Measurements from ENCODE around the gene SARDH.

Gene SARDH

DNA sequence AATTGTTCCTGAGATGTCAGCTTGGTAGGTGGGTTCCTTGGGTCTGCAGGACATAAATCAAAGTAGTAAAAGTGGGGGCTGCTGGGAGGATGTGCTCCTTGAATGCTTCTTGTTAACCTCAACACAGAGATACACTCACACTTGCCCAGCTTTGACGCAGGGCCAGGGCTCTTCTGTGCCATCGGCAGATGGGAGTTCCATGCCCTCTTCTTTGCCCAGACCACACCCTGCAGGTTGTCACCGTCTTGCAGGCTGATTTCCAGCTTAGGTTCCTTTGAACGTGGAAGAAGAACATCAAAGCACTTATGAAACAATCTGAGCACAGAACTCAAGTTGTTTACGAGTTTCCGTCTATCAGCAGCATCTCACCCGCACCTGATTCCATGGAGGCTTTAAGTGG, 91.0 kb downstream of the SARDH start:
- no peak for DNase-seq (ENCODE audit: low spot score)

DNA sequence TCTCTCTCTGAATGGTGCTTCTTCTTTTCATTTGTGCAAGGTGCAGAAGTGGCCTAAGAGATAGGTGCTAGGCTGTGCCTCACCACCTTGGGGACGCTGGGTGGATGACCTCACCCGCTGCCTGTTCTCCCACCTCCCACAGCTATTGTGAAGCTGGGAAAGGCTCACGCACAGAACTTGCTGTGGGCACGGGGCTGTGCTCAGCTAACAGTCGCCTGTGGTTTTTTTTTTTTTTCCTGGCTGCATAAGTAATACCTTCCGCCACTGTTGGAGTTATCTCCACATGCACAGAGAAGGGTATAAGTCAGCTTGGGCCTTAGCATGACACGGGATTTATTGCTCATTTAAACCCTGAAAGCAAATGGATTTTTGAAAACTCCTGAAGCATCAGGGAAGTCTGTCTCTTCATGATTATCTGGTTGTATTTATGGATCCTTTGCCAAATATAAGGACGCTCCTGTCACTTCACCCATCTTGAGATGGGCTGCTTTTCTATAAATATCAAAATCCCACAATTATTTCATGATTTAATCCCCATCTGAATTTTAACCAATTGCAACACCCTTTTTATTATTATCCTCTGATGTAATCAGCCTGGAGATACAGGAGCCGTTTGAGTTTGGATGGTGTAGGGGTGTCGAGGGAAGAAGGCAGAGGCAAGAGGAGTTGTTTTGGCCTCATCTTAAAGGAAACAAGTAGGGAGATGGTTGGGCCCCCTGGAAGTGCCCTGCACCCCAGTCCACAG, 93.0 kb downstream of the SARDH start:
- DNase-seq (ENCODE audit: low spot score): no peak

DNA sequence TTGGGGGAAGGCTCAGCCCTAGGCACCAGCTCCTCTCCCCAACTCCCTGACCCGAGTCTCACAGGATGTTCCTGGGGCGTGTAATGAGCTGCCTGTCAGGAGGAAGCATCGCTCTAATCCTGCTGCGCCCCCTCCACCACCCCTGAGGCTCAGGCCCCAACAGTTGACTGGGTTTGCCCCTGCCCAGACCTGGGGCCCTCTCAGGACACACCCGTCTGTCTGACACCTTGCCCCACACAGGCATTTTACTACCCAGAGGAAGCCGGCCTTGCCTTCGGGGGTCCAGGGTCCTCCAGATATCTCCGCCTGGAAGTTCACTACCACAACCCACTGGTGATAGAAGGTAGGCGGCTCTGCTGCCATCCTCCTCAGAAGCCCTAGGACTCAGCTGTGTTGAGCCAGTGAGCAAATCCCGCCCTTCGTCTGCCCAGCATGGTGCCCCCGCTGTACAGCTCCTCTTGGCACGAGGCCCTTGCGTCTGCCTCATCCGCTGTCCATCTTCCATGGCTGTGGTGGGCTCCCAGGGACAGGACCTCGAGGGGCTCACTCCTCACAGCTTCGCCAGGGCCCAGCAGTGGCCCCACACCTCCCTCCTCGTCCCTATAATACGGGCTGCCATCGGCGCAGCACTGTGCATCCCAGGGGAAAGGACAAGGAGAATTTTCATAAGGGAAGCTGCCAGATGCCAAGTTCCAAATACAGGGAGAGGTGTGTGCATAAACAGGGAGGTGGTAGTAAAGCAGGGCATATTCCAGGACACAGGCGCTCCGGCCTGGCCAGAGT, 94.0 kb downstream of the SARDH start:
- no peak for DNase-seq (ENCODE audit: low spot score)

DNA sequence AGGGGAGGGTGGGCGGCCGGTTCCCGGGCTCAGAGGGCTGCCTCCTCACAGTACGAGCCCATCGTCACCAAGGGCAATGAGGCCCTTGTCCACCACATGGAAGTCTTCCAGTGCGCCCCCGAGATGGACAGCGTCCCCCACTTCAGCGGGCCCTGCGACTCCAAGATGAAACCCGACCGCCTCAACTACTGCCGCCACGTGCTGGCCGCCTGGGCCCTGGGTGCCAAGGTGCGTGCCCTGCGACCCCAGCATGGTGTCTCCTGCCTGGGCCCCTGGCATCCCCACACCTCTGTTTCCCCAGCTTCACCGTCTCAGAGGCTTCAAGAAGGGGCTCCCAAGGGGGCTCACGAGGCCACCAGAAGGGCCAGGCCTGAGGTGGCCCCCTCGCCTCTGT, 94.8 kb downstream of the SARDH start:
- no peak for DNase-seq (ENCODE audit: low spot score)

DNA sequence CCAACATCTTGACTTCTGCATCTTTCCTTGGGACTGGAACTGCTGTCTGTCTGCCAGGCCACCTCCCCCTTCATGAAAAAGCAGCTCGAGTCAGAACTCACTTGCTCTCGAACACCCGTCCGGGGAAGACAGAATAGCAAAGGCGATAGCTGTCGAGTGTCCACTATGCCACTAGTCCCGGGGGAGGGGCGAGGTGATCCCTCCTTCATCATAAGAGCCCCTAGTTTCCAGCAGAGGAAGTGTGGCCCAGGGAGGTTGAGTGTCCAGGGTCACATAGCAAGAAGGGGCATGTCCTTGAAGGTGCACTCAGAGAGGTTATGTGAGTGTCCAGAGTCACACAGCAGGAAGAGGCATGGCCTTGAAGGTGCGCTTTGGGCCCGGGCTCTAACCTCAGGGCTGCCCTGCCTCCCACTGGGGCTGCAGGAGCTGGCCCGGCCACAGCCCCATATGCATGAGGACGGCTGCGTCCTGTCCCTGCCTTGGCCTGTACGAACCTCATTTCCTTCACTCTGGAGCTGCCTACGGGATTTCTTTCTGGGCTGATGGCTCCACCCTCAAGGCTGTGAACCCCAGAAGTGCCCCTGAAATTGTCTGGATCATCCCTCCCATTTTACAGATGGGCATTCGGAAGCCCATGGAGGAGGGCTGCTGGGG, 95.3 kb downstream of the SARDH start:
- DNase-seq (ENCODE audit: low spot score): no peak

DNA sequence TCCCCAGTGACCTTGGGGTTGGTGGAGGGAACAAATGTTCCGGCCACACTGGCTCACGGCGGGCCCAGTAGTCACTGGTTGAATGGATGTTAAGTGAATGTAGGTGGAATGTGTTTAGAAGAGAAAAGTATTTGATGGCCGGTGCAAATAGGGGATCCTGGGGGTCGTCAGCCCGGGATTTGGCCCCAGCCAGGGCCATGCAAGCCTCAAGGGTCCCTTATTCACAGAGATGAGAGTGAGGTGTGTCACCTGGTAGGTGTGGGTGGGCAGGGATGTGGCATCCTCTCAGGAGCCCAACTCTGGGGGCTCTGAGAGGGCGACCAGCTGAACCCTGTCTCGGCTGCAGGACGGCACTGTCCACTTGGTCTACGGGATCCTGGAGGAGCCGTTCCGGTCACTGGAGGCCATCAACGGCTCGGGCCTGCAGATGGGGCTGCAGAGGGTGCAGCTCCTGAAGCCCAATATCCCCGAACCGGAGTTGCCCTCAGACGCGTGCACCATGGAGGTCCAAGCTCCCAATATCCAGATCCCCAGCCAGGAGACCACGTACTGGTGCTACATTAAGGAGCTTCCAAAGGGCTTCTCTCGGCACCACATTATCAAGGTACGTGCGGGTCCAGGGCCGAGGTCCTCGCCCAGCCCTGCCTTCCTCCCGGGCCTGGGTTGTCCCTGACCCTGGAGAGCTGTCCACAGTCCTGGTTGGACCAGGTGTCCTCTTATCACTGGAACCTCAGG, 96.1 kb downstream of the SARDH start:
- no peak for DNase-seq (ENCODE audit: low spot score)

DNA sequence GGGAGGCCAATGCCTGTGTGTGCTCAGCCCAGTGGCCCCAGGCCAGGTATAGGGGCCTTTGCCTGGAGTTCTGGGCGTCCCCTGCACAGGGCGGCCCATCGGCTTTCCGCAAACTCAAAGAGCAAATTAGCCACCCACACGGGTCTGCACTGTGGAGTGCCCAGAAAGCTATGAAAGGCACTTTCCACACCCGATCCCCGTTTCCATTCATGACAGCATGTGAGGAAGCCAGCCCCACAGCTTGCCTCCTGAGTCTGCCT, 96.8 kb downstream of the SARDH start:
- DNase-seq (ENCODE audit: low spot score): no peak

DNA sequence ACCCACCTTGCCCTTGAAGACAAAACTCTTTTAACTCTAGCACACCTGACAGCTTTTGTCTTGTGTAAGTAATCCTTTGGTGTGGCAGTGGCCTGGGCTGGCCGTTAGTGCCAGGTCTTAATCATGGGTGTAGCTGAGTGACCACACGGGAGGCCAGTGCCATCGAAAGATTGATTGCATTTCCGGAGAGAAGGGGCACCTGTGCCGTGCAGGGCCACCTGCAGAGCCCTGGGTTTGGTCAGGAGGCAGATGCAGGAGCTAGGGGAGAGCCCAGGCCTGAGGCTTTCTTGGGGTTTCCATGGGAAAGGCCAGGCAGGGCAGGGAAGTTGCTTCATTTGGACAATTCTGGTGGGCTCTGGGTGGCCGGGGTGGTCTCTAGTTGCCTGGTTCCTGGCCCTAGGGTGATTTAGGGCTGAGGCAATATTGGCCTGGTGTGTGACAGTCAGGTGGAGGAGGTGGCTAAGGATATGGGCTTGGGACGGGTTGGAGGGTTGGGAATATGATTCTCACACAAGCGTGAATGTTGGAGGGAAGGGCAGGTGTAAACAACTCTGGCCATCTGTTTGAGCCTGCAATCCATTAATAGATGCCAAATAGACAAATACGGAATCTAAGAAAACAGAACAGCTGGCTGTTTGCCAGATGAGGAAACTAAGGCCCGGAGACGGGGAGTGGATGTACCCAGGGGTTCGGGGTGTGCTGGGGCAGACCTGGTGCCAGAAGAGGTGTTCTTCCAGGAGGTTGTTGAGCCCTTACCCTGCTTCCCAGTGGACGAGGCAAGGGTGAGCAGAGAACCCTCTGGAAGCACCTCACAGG, 97.4 kb downstream of the SARDH start:
- DNase-seq (ENCODE audit: low spot score): no peak

DNA sequence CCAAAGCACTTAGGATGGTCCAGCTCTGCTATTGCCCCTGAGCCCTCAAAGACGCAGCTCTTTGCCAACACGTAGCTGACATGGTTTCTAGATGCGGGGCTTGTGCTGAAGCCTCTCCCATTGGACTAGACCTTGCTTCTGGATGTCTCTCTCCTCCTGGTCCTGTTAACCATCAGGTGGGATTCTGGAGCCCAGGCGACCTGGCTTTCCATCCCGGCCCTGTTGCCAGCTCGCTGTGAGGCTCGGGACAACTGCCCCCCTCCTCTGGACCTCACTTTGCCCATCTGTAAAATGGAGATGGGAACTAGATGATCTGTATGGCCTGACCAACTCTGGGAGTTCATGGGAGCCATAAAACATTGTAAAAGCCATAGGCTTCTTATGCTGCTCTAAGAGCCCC, 98.0 kb downstream of the SARDH start:
- no peak for DNase-seq (ENCODE audit: low spot score)

DNA sequence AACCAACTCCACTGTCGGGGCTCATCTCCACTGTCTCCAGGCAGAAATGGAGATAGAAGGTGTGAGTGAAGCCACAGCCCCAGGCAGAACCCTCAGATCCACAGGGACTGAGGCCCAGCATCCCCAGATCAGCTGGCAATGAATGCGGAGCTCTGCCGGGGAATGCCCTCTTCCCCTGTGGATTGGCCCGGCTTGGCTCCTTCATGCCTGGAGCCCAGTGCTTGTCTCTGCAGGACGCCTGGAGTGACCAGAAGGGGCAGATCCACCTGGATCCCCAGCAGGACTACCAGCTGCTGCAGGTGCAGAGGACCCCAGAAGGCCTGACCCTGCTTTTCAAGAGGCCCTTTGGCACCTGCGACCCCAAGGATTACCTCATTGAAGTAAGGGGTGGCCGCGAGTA, 98.5 kb downstream of the SARDH start:
- no peak for DNase-seq (ENCODE audit: low spot score)

DNA sequence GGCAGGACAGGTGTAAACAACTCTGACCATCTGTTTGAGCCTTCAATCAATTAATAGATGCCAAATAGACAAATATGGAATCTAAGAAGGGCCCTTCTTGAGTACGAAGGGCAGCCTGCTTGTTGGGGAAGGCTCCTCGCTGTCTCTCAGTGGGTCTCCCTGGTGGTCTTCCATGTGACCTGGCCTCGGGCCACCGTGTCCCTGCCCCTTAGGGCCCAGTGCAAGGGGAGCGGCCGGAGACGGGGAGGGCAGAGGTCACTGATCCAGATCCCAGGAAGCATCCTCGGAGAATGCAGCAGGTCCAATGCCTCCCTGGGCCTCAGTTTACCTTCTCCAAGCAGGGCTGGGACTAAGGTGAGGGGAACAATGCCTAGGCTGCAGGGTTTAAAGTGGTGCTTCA, 99.4 kb downstream of the SARDH start:
- no peak for DNase-seq (ENCODE audit: low spot score)

DNA sequence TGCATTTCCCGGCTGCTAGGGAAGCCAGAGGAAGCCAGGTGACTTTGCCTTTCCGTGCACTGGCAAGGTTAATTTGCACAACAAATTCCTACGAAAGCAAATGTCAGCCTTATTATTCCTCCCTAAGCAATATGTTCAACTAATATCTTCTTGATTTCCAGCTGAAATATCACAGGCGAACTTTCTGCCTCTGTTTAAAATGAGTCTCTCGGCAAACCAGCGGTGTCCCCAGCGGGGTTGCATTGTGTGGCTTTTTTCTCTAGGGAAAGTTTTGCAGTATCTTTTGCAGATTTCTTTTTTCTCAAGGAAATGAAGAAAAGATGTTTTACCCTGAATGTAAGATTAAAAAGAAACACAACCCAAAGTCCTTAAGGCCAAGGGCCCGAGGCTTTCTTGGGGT, 100.1 kb downstream of the SARDH start:
- no peak for DNase-seq (ENCODE audit: low spot score)

DNA sequence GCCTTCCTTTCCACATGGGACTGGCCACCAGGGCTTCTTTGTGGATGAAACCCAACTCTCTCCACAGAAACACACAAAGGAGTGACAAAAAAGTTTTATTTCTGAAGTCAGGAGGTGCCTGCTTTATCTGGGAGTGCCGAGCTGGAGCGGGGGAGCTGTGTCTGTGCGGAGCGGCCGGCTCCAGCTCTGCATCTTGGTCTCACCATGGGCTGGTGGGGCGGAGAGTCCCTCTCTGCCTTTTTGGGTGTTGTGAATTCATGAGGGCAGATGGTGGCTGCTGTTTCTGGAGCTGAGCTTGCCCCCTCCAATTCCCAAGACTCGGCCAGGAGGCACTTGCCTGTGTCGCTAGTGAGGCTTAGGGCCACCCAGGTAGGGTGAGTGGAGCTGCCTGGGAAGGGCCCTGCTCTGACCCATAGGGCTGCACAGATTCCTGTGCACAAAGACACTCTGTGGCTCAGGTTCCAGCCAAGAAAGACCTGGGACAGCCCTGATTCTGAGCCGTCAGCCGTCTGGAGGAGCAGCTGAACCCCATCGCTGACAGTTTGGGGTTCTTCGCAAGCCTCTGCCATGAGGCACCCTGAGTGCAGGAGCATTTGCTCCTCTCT, 100.6 kb downstream of the SARDH start:
- no peak for DNase-seq (ENCODE audit: low spot score)

DNA sequence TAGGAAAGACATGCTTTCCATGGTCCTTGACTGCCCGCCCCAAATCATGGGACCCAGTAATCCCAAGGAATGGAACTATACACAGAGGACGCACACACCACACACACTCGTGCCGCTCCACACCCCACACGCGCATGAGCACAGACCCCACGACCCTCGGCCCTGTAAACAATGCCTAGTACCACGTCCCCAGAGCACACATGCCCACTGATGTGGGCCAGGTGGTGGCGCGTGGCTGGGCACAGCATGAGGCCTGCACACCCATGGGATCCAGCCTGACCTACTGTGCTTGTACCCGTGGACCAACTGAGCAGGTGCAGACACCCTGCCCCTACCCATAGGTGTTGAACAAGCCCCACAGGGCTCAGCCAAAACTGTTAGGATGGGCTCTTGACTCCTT, 101.2 kb downstream of the SARDH start:
- no peak for DNase-seq (ENCODE audit: low spot score)

DNA sequence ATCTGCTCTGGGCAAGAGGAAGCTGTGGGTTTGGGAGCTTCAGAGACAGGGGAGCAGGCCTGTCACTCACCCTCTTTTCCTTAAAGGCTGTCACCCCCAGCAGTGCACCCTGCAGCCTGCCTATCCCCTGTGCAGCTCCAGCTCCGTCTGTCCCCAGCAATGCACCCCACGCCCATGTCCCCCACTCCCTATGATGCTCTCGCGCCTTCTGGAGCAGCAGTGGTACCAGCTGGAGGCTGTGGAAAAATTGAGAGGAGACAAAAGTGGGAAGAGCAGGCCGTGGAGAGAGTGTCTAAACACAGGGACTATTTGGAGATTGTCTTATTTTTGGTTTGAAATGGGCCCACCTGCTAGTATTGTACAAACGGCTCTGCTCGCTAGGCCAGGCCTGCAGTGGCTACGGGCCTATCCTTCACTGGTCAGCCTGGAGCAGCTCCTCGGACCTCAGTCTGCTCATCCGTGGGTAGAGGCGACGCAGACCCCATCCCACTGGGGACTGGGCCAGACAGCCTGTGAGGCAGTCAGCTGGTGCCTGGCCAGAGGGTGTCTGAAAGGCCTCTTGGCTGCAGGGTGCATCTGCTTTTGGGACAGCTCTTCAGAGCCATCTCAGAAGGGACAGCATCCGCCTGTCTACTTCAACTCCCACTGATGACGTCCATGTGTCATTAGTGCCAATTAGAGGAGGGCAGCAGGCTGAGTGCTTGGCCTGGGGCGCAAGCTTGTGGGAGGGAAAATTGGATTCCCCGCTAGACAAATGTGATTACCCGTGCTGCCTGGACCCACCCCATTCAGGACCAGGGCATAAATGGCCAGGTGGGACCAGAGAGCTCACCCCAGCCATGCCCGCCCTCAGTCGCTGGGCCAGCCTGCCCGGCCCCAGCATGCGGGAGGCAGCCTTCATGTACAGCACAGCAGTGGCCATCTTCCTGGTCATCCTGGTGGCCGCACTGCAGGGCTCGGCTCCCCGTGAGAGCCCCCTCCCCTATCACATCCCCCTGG, 102.3 kb downstream of the SARDH start, which contains the start of gene DBH:
TSS of gene DBH (plus strand) at position 831 of the 999 bp plus-strand sequence. CDS start at position 840, 9 bp downstream.
- no peak for DNase-seq (ENCODE audit: low spot score)

DNA sequence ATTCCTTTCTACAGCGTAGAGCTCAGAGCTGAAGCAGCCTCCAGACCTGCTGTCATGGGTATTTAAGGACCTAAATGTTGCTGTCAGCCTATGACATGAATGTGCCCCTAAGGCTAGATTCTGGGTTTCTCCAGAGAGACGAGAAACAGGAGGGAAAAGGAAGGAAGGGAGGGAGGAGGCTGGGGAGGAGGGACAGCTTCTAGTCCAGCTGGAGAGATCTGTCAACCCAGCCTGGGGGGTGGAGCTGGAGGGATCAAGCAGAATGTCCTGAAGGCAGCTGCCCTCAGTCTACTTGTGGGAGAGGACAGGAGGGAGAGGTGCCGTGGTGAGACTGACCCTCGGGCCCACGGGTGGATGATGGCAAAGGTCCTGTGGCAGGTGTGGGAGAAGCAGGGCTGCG, 103.1 kb downstream of the SARDH start:
- no peak for DNase-seq (ENCODE audit: low spot score)

DNA sequence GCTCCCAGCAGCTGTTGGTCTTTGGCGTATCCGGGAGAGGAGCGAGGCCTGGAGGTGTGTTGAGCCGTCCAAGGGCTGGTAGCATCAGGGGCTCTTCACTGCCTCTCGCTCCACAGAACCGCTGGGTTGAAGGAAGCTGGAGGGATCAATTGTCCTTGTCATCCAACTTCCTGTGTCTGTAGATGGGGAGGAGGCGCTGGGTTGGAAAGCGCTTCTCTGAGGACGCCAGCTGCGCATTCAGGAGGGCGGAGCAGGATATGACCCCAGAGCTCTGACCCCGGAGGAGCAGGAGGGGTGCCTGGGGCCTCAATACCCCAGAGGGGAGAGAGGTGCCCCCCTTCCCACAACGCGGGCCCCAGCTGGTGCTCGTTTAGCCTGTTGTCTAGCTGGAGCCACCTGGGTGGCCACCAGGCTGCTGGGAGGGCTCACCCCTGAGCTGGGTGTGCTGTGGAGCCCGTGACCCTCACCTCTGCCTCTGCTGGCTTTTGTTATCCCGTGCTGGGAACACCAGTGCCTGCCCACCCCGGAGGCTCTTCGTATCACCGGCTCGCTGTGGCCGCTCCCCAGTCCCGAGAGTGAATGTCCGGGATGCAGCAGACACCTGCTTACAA, 104.0 kb downstream of the SARDH start:
- no peak for DNase-seq (ENCODE audit: low spot score)

DNA sequence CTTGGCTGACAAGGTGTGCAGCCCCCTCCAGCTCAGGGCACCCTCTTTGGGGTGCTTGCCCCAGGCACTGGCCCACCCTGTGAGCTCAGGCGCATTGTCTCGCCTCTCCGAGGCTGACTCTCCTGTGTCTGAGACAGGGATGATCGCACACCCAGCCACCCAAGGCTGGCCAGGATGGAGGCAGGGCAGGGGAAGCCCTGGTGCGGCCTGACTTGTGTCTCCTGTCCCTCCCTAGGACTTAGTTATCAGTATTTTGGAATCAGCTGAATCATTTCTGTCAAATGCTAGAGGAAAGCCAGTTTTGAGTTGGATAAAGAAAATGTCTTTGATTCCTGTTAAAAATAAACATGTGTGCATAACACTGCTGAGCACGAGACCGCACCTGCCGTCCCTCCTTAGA, 104.5 kb downstream of the SARDH start:
- no peak for DNase-seq (ENCODE audit: low spot score)

DNA sequence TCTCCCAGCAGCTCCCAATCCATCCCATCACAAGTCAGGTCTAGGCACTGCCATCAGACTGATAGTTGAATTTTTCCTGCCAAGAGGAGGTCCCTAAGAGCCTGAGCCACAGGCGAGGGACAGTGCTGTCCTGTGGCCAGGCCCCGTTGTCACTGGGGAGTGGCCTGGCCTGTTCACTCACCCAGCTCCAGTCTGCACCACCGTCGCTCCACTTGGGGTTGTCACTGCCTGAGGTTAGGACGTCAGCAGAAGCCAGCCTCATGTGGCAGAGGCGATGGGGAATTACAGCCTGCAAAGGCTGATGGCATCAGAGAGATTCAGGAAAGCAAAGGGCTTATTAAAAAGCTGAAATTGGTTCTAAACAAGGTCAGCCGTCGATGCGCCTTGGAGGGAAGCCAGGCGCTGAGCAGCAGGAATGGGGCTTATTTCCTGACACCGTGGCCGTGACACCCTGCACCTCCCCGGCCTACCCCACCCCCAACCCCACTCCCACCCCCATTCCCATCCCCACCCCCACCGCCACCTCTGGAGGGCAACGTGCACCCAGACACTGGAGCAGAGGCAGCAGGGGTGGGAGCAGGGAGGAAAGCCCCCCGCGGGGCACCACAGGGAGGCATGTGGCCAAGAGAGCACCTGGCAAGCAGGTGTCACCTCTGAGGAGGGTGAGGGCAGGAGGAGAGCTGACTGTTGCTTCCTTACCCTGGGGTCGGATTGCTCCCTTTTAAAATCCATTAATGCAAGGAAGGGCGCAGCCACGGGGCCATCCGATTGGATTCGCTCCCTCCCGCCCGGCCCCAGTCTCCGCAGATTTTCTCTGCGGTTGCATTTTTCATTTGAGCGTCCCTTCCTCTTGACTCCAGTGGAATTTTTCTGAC, 105.1 kb downstream of the SARDH start:
- DNase-seq (ENCODE audit: low spot score): no peak

All from CD4-positive, alpha-beta T cell treated with Interleukin-2 at 100 ng/mL for 4 hours (primary cell).